ENCODE results near the gene TMEM41B. TPM values are rescaled to one million over a fixed set of nuclear protein-coding genes. Genes with fewer than 3 reads are reported as not detected.
"Not testable (repeated sequence)": the region's sequence is repeated elsewhere in the genome, so short reads cannot be mapped to it uniquely, and the experiment has no call there.

TMEM41B gene
- total RNA-seq: 10 to 100 TPM; 58.0 to 62.8 TPM
- long read RNA-seq, transcript TMEM41B-204 (7 exons, 3,968 nt): major isoform, 14 of 23 reads
- long read RNA-seq, partial matches to known transcripts: 0 of 23 reads
- long read RNA-seq, other reads (novel, unspliced or antisense): 7 of 23 reads

GRCh38 chr11:9314291-9315077, at the start of gene TMEM41B:
TMEM41B (minus strand) TSS chr11:9314593; CDS start chr11:9314441, 152 bp downstream.
- intact Hi-C loops (cut with DNase I, micrococcal nuclease): loop anchor here in 1 of 2 donors (10.0 kb wide), 1 partner anchor 70 kb away; the partner anchor contains the start of gene IPO7
- ATAC-seq (peak; percentile 93), DNase-seq (peak; percentile 98 to 99)

GRCh38 chr11:9362393-9362863, 48.0 kb upstream of the TMEM41B start:
- ATAC-seq (no peak), DNase-seq (no peak)
- intact Hi-C loops (cut with DNase I, micrococcal nuclease): no loop called here

- DNase-seq; intact Hi-C loops (cut with DNase I, micrococcal nuclease); ATAC-seq: not testable (repeated sequence)
Measured at GRCh38 chr11:9360862-9361622, 46.6 kb upstream of the TMEM41B start.

- DNase-seq (no peak), ATAC-seq (no peak)
- intact Hi-C loops (cut with DNase I, micrococcal nuclease): no loop called here
Measured at GRCh38 chr11:9357041-9357440, 42.6 kb upstream of the TMEM41B start.

GRCh38 chr11:9351321-9351881, 37.0 kb upstream of the TMEM41B start:
- no peak for ATAC-seq
- intact Hi-C loops (cut with DNase I, micrococcal nuclease): no loop called here

GRCh38 chr11:9347779-9348178, 33.4 kb upstream of the TMEM41B start:
- intact Hi-C loops (cut with DNase I, micrococcal nuclease); ATAC-seq; DNase-seq: not testable (repeated sequence)

More at GRCh38 chr11:9351321-9351881, 37.0 kb upstream of the TMEM41B start:
- no peak for DNase-seq

GRCh38 chr11:9347100-9347499, 32.7 kb upstream of the TMEM41B start:
- intact Hi-C loops (cut with DNase I, micrococcal nuclease): no loop called here
- no peak for ATAC-seq
- DNase-seq: no peak

GRCh38 chr11:9344061-9344680, 29.8 kb upstream of the TMEM41B start:
- ATAC-seq (no peak), DNase-seq (no peak)
- intact Hi-C loops (cut with DNase I, micrococcal nuclease): no loop called here

GRCh38 chr11:9341638-9342178, 27.3 kb upstream of the TMEM41B start:
- ATAC-seq (no peak), DNase-seq (no peak)
- intact Hi-C loops (cut with DNase I, micrococcal nuclease): no loop called here

GRCh38 chr11:9332655-9333054, 18.3 kb upstream of the TMEM41B start:
- no peak for ATAC-seq
- no peak for DNase-seq
- intact Hi-C loops (cut with DNase I, micrococcal nuclease): no loop called here

GRCh38 chr11:9330387-9331384, 16.3 kb upstream of the TMEM41B start:
- intact Hi-C loops (cut with DNase I, micrococcal nuclease): no loop called here
- DNase-seq: no peak
- no peak for ATAC-seq

- intact Hi-C loops (cut with DNase I, micrococcal nuclease): no loop called here
- DNase-seq (no peak), ATAC-seq (no peak)
Measured at GRCh38 chr11:9320047-9320446, 5.7 kb upstream of the TMEM41B start.

GRCh38 chr11:9319377-9320001, 5.1 kb upstream of the TMEM41B start:
- DNase-seq: peak in 1 of 2 donors; percentile 11

GRCh38 chr11:9318442-9319376, 4.3 kb upstream of the TMEM41B start:
- intact Hi-C loops (cut with DNase I, micrococcal nuclease): loop anchor here in 1 of 2 donors (10.0 kb wide), 1 partner anchor 66 kb away; the partner anchor contains the start of gene IPO7
- DNase-seq, ATAC-seq: not testable (repeated sequence)

More at GRCh38 chr11:9319377-9320001, 5.1 kb upstream of the TMEM41B start:
- intact Hi-C loops (cut with DNase I, micrococcal nuclease): loop anchor here in 1 of 2 donors (10.0 kb wide), 1 partner anchor 65 kb away; the partner anchor contains the start of gene IPO7
- ATAC-seq: not testable (repeated sequence)

- intact Hi-C loops (cut with DNase I, micrococcal nuclease): loop anchor here in 1 of 2 donors (10.0 kb wide), 1 partner anchor 68 kb away; the partner anchor contains the start of gene IPO7
- ATAC-seq: no peak
- DNase-seq: no peak
Measured at GRCh38 chr11:9316334-9316733, 1.9 kb upstream of the TMEM41B start.
